ENCODE results near the gene POFUT1. TPM values are rescaled to one million over a fixed set of nuclear protein-coding genes. Genes with fewer than 3 reads are reported as not detected.

POFUT1 gene
- total and polyA plus RNA-seq, 2 of the 8 experiments (the other 6 are each of a cell fraction or from before 2014, with no cell fraction given) = 19.4 to 24.4 TPM

DNA sequence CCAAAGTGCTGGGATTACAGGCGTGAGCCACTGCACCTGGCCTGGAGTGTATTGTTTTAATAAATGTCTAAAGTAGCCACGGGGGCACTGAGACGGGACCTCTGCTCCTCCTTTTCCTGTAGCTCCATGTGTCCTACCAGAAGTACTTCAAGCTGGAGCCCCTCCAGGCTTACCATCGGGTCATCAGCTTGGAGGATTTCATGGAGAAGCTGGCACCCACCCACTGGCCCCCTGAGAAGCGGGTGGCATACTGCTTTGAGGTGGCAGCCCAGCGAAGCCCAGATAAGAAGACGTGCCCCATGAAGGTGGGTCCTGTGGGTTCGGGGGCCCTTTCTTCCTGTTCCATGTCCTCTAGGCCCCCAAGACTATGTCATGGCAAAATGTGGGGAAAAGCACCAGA, 7.5 kb downstream of the POFUT1 start:
- Histone ChIP-seq H3K4me3 (ENCODE audit: extremely low read depth in 1 of 4, insufficient read depth in 2 of 4, low read depth in 3 of 4, low read length in 4 of 4) (no peak overlapping the region), H4K20me1 (replicated peaks in 1 of 2; ENCODE audit: control insufficient read depth in 1 of 2, insufficient read depth in 2 of 2, low read length in 2 of 2) (peaks cover 0 to 4% of the 10 kb centered on the region in 2 experiments), H3K27me3 (replicated peaks in 1 of 4; ENCODE audit: control insufficient read depth in 3 of 4, extremely low read depth in 1 of 4, insufficient read depth in 3 of 4, low read length in 3 of 4) (no peaks in the 10 kb centered on the region), H3K4me1 (replicated peaks in 1 of 4; ENCODE audit: control insufficient read depth in 3 of 4, insufficient read depth in 4 of 4, low read length in 3 of 4) (no peaks in the 10 kb centered on the region), H3K79me2 (ENCODE audit: control insufficient read depth in 1 of 2, insufficient read depth in 2 of 2, low read length in 2 of 2) (no peaks in the 10 kb centered on the region), H4K91ac (replicated peaks; ENCODE audit: insufficient read length, low read length) (no peak overlapping the region), H3K9ac (replicated peaks in 1 of 4; ENCODE audit: extremely low read depth in 1 of 4, low read depth in 3 of 4, low read length in 3 of 4) (no peak overlapping the region), H4K8ac (ENCODE audit: extremely low read depth, insufficient read depth, low read length) (no peak overlapping the region), H3K18ac (ENCODE audit: extremely low read depth, low read length) (no peak overlapping the region), H3K79me1 (ENCODE audit: low read depth, low read length) (no peaks in the 10 kb centered on the region; the same call in 1 of the 2 replicates), H3K4ac (replicated peaks; ENCODE audit: insufficient read length, low read depth, low read length) (no peak overlapping the region), H2BK120ac (replicated peaks; ENCODE audit: low read depth, low read length) (no peak overlapping the region), H4K5ac (ENCODE audit: insufficient read length, low read depth, low read length) (no peak overlapping the region), H3K36me3 (ENCODE audit: control insufficient read depth in 2 of 4, insufficient read depth in 4 of 4, low read length in 3 of 4) (peaks cover 29 to 39% (median 36%) of the 10 kb centered on the region in 4 experiments), H3K4me2 (ENCODE audit: insufficient read depth in 1 of 2, low read depth in 2 of 2, low read length in 2 of 2) (no peak overlapping the region), H2BK20ac (ENCODE audit: low read length) (no peak overlapping the region), H3K14ac (ENCODE audit: insufficient read length) (no peak overlapping the region), H3K27ac (ENCODE audit: low read depth, low read length) (no peak overlapping the region), H2BK15ac (ENCODE audit: low read length) (no peak overlapping the region), H2BK5ac (ENCODE audit: low read depth, low read length) (no peak overlapping the region), H3K9me3 (ENCODE audit: insufficient read depth in 2 of 2, low read depth in 1 of 2, low read length in 1 of 2) (no peaks in the 10 kb centered on the region), H2AFZ (ENCODE audit: low read length) (no peak overlapping the region), H3K23ac (ENCODE audit: insufficient read length) (no peak overlapping the region), H3K23me2 (ENCODE audit: low read depth, low read length) (no peaks in the 10 kb centered on the region), H2BK12ac (ENCODE audit: low read depth, low read length) (no peak overlapping the region), H2AK5ac (ENCODE audit: low read depth, low read length) (no peak overlapping the region), H3K56ac (replicated peaks; ENCODE audit: insufficient read length, low read depth, low read length) (no peak overlapping the region)
- DNase-seq (ENCODE audit: low read depth in 1 of 2, low spot score in 2 of 2) (no peak), FAIRE-seq (no peak)
- TF ChIP-seq KDM1A (IDR thresholded peaks at IDR 0.05; ENCODE audit: borderline replicate concordance, low read length) = no peak
- CTCF ChIA-PET (ENCODE audit: partially characterized antibody) = interaction anchor here (1.0 kb wide), 1 partner anchor 220 kb away, joined by 3 read pairs; no protein-coding TSS in a partner anchor
- POLR2A ChIA-PET (ENCODE audit: partially characterized antibody) = interaction anchor here (0.7 to 3.4 kb wide), 6 partner anchors 9 to 139 kb away, joined by 3 to 16 read pairs (median 4); no protein-coding TSS in a partner anchor
- WGBS, 2 experiments (ENCODE audit: extremely low coverage in 1 of 2, insufficient coverage in 1 of 2, insufficient read length in 1 of 2, insufficient replicate concordance in 2 of 2, low coverage in 1 of 2, low lambda C conversion rate in 2 of 2, missing lambda C conversion rate in 1 of 2) = 92% methylated on average over 8 of the region's 8 CpGs; no CpG with 5 or more reads in 1 of the 2 experiments
